Measurements from ENCODE around the gene PPP4R1.

DNA sequence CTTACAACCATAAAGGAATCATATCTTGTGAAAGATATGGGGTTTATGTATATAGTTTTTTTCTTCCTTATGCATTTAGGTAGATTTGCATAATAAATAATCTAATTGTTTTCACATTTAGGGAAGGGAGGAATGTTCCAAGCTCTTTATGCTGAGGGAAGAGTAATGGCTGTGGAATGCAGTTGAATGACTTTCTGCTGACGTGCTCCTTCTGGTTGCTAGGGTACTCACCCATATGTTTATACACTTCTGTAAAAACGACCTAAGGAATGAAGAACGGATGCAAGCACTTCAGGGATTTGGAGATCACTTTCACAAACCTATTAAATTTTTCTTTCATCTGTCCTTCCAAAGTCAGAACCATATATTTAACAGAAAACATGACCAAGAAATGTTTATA is 29.2 kb upstream of the PPP4R1 start:
- TF ChIP-seq, protein P1, sequence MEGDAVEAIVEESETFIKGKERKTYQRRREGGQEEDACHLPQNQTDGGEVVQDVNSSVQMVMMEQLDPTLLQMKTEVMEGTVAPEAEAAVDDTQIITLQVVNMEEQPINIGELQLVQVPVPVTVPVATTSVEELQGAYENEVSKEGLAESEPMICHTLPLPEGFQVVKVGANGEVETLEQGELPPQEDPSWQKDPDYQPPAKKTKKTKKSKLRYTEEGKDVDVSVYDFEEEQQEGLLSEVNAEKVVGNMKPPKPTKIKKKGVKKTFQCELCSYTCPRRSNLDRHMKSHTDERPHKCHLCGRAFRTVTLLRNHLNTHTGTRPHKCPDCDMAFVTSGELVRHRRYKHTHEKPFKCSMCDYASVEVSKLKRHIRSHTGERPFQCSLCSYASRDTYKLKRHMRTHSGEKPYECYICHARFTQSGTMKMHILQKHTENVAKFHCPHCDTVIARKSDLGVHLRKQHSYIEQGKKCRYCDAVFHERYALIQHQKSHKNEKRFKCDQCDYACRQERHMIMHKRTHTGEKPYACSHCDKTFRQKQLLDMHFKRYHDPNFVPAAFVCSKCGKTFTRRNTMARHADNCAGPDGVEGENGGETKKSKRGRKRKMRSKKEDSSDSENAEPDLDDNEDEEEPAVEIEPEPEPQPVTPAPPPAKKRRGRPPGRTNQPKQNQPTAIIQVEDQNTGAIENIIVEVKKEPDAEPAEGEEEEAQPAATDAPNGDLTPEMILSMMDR (IDR thresholded peaks at IDR 0.05) = no peak
- TF ChIP-seq POLR2AphosphoS5 (IDR thresholded peaks at IDR 0.05) = peak in 2 of 3 donors; percentile 20 to 65
- no peak for TF ChIP-seq POLR2A (IDR thresholded peaks at IDR 0.05)
- no peak for TF ChIP-seq EP300 (IDR thresholded peaks at IDR 0.05)
